HEK293 (cell line): ENCODE measurements around the gene PPEF2.

Source experiments
- CTCF ChIA-PET: fragments of 350-600 bp; formaldehyde crosslinking; extraction: SDS; loops from one replicate; lab custom pipeline; 2021; ENCODE audit warnings: antibody characterized with exemption; lab: Yijun Ruan, JAX
- POLR2A ChIA-PET: fragments of 300-600 bp; formaldehyde crosslinking; extraction: SDS; loops from one replicate; lab custom pipeline; 2020; ENCODE audit warnings: antibody characterized with exemption, inconsistent platforms; lab: Yijun Ruan, JAX
- H3K27ac ChIP-seq: fragments of 200-500 bp; sonication (Bioruptor generic); 2 replicates; pipeline ENCODE4 v1.5.1; 2014; ENCODE audit warnings: low read depth, low read length, control low read depth, inconsistent platforms; ENCODE audit errors: extremely low read depth
- H3K36me3 ChIP-seq, 2 experiments: fragments of 200-500 bp in 1 of 2; sonication (Bioruptor generic) in 1 of 2; 1 replicate in 1 of 2; 2 replicates in 1 of 2; pipeline ENCODE4 v1.5.1; 2014 to 2017; ENCODE audit warnings: inconsistent platforms in 2 of 2, low read length in 2 of 2; ENCODE audit not compliant: control insufficient read depth in 2 of 2, insufficient read depth in 1 of 2
- H3K4me1 ChIP-seq: fragments of 200-500 bp; sonication (Bioruptor generic); 2 replicates; pipeline ENCODE4 v1.5.1; 2014; ENCODE audit warnings: mild to moderate bottlenecking, low read length, inconsistent platforms; ENCODE audit not compliant: control insufficient read depth, insufficient read depth
- H3K4me3 ChIP-seq: 2 replicates; pipeline ENCODE4 v1.5.1; 2011; ENCODE audit warnings: low read depth, mild to moderate bottlenecking, control low read depth, low read length, moderate library complexity
- H3K9me3 ChIP-seq: fragments of 200-500 bp; sonication (Bioruptor generic); 2 replicates; pipeline ENCODE4 v1.5.1; 2014; ENCODE audit warnings: low read depth, low read length, inconsistent platforms; ENCODE audit not compliant: control insufficient read depth, insufficient read depth
- GLI4 ChIP-seq: fragments of 450-650 bp; formaldehyde crosslinking; IDR thresholded peaks from 2 replicates; pipeline ENCODE4 v1.5.1; 2016; ENCODE audit warnings: missing biosample characterization, missing genetic modification characterization
- HOXA7 ChIP-seq: sonication (generic); formaldehyde crosslinking; IDR thresholded peaks from 2 replicates; pipeline ENCODE4 v1.8.1; 2022; ENCODE audit warnings: missing genetic modification reagents, borderline replicate concordance
- KLF16 ChIP-seq: fragments of 450-650 bp; formaldehyde crosslinking; IDR thresholded peaks from 2 replicates; pipeline ENCODE4 v1.5.1; 2017; ENCODE audit warnings: missing biosample characterization, missing genetic modification characterization
- REST ChIP-seq: fragments of 450-650 bp; formaldehyde crosslinking; IDR thresholded peaks from 2 replicates; pipeline ENCODE4 v1.5.1; 2016; ENCODE audit warnings: missing biosample characterization, missing genetic modification characterization
- ZBTB10 ChIP-seq: fragments of 450-650 bp; formaldehyde crosslinking; IDR thresholded peaks from 2 replicates; pipeline ENCODE4 v1.5.1; 2016; ENCODE audit warnings: missing biosample characterization, missing genetic modification characterization
- ZBTB17 ChIP-seq: fragments of 450-650 bp; formaldehyde crosslinking; IDR thresholded peaks from 2 replicates; pipeline ENCODE4 v1.5.1; 2016; ENCODE audit warnings: missing biosample characterization, missing genetic modification characterization
- ZBTB21 ChIP-seq: fragments of 450-650 bp; formaldehyde crosslinking; IDR thresholded peaks from 2 replicates; pipeline ENCODE4 v1.5.1; 2017; ENCODE audit warnings: missing biosample characterization, missing genetic modification characterization
- ZEB2 ChIP-seq: fragments of 450-650 bp; formaldehyde crosslinking; IDR thresholded peaks from 2 replicates; pipeline ENCODE4 v1.5.1; 2016; ENCODE audit warnings: missing biosample characterization, missing genetic modification characterization
- ZNF10 ChIP-seq: fragments of 450-650 bp; formaldehyde crosslinking; IDR thresholded peaks from 2 replicates; pipeline ENCODE4 v1.5.1; 2017; ENCODE audit warnings: missing biosample characterization, missing genetic modification characterization
- ZNF16 ChIP-seq: fragments of 450-650 bp; formaldehyde crosslinking; IDR thresholded peaks from 2 replicates; pipeline ENCODE4 v1.5.1; 2016; ENCODE audit warnings: low read depth, missing biosample characterization, missing genetic modification characterization
- ZNF211 ChIP-seq: fragments of 450-650 bp; formaldehyde crosslinking; IDR thresholded peaks from 2 replicates; pipeline ENCODE4 v1.5.1; 2016; ENCODE audit warnings: low read depth, missing biosample characterization, missing genetic modification characterization
- ZNF221 ChIP-seq: fragments of 450-650 bp; formaldehyde crosslinking; IDR thresholded peaks from 2 replicates; pipeline ENCODE4 v1.5.1; 2017; ENCODE audit warnings: missing biosample characterization, missing genetic modification characterization, borderline replicate concordance
- ZNF23 ChIP-seq: fragments of 450-650 bp; formaldehyde crosslinking; IDR thresholded peaks from 2 replicates; pipeline ENCODE4 v1.5.1; 2016; ENCODE audit warnings: missing biosample characterization, missing genetic modification characterization, borderline replicate concordance
- ZNF433 ChIP-seq: fragments of 450-650 bp; formaldehyde crosslinking; IDR thresholded peaks from 2 replicates; pipeline ENCODE4 v1.5.1; 2016; ENCODE audit warnings: missing biosample characterization, missing genetic modification characterization, low read depth
- ZNF449 ChIP-seq: fragments of 450-650 bp; formaldehyde crosslinking; IDR thresholded peaks from 2 replicates; pipeline ENCODE4 v1.5.1; 2017; ENCODE audit warnings: missing biosample characterization, mild to moderate bottlenecking, missing genetic modification characterization, moderate library complexity
- ZNF639 ChIP-seq: fragments of 450-650 bp; formaldehyde crosslinking; IDR thresholded peaks from 2 replicates; pipeline ENCODE4 v1.5.1; 2016; ENCODE audit warnings: missing biosample characterization, missing genetic modification characterization
- ZNF76 ChIP-seq: fragments of 450-650 bp; formaldehyde crosslinking; IDR thresholded peaks from 2 replicates; pipeline ENCODE4; 2016; ENCODE audit warnings: low read depth, missing biosample characterization, missing genetic modification characterization, borderline replicate concordance
- ZSCAN18 ChIP-seq: fragments of 450-650 bp; formaldehyde crosslinking; IDR thresholded peaks from 2 replicates; pipeline ENCODE4 v1.5.1; 2016; ENCODE audit warnings: missing biosample characterization, missing genetic modification characterization

Gene PPEF2

GRCh38 chr4:75821216-75821615, 81.0 kb downstream of the PPEF2 start:
- TF ChIP-seq ZNF639 (tag by site-specific recombination) = no peak
- no peak for TF ChIP-seq GLI4 (tag by site-specific recombination)
- no peak for TF ChIP-seq ZNF449
- TF ChIP-seq HOXA7 (CRISPR knock-in tag) = no peak
- TF ChIP-seq ZNF211 = no peak
- no peak for TF ChIP-seq ZNF23 (tag by site-specific recombination)
- TF ChIP-seq REST = no peak
- TF ChIP-seq ZNF76 (tag by site-specific recombination) = no peak
- TF ChIP-seq ZNF16 (tag by site-specific recombination) = no peak
- no peak for TF ChIP-seq ZEB2 (tag by site-specific recombination)
- TF ChIP-seq KLF16 (tag by site-specific recombination) = no peak
- TF ChIP-seq ZBTB10 = no peak
- no peak for TF ChIP-seq ZBTB17
- TF ChIP-seq ZBTB21 (tag by site-specific recombination) = no peak
- TF ChIP-seq ZSCAN18 (tag by site-specific recombination) = no peak
- no peak for TF ChIP-seq ZNF10 (tag by site-specific recombination)
- TF ChIP-seq ZNF433 = no peak
- no peak for TF ChIP-seq ZNF221 (tag by site-specific recombination)
- Histone ChIP-seq H3K36me3 (peaks cover 0 to 6% of the 10 kb centered on the region in 2 experiments; a peak in 1 of 3 replicates), H3K27ac (no peak overlapping the region), H3K4me3 (no peak overlapping the region), H3K4me1 (no peaks in the 10 kb centered on the region), H3K9me3 (no peaks in the 10 kb centered on the region)
- ChIA-PET POLR2A (no interaction called here), CTCF (interaction anchor here (0.6 kb wide), 1 partner anchor 98 kb away, joined by 3 read pairs; no protein-coding TSS in a partner anchor)
